WERI-Rb-1 (cell line): ENCODE data around the gene CRYBG1.

Source experiments
- DNase-seq: peaks from one replicate; pipeline ENCODE4 v3.0.0-alpha.2; 2020
- H3K27ac ChIP-seq: fragments of 250-450 bp; sonication (Bioruptor Pico); 2 replicates; pipeline ENCODE4 v1.5.1; 2020; ENCODE audit warnings: mild to moderate bottlenecking, moderate library complexity
- H3K27me3 ChIP-seq: fragments of 250-450 bp; sonication (Bioruptor Pico); 2 replicates; pipeline ENCODE4 v1.5.1; 2021; ENCODE audit warnings: mild to moderate bottlenecking, low read depth, moderate library complexity; ENCODE audit not compliant: insufficient read depth, severe bottlenecking
- H3K36me3 ChIP-seq: fragments of 250-450 bp; sonication (Bioruptor Pico); 2 replicates; pipeline ENCODE4 v1.5.1; 2020; ENCODE audit warnings: mild to moderate bottlenecking, moderate library complexity
- H3K4me3 ChIP-seq: 2 replicates; pipeline ENCODE4 v1.5.1; 2011; ENCODE audit warnings: low read depth, mild to moderate bottlenecking, control low read depth, low read length
- H3K9me3 ChIP-seq: fragments of 250-450 bp; sonication (Bioruptor Pico); 2 replicates; pipeline ENCODE4 v1.5.1; 2021; ENCODE audit warnings: mild to moderate bottlenecking, moderate library complexity; ENCODE audit not compliant: severe bottlenecking
- TF ChIP-seq, protein P1 (sequence below): IDR thresholded peaks from 2 replicates; pipeline ENCODE4 v1.5.1; 2011; ENCODE audit warnings: low read depth, mild to moderate bottlenecking, control low read depth, inconsistent platforms, low read length

The CRYBG1 gene

DNA sequence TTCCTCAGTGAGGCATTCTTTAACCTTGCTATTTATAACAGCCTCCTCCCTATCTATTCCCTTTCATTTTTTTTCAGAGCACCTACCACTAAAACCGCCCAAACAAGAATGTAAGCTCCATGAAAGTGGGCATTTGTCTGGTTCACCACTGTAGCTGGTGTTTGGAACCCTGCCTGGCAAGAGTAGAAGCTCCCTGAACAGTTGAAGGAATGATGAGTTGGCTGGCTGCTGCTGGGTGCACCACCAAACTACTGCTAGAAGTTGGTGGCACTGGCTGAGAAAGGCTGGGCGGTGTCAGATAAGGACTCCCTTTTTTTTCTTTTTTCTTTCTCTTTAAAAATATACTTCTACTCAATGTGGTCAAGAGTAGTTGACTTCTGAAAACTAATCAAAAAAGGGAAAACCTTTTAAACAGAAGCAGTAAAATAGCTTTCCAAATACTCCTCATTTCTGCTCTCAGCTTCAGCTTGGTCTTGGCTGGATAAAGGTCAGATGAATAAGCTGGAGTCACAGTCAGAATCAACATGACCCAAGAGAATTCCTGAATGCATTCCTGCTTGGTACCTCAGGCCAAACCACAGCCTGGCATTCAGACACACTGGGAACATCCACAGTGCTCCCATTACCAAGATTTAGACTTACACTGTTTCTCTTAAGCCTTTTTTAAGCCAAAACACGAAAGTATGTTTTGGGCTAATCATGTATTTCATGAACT, 230.8 kb downstream of the CRYBG1 start:
- no peak overlapping the region for H3K27ac ChIP-seq
- TF ChIP-seq, protein P1, sequence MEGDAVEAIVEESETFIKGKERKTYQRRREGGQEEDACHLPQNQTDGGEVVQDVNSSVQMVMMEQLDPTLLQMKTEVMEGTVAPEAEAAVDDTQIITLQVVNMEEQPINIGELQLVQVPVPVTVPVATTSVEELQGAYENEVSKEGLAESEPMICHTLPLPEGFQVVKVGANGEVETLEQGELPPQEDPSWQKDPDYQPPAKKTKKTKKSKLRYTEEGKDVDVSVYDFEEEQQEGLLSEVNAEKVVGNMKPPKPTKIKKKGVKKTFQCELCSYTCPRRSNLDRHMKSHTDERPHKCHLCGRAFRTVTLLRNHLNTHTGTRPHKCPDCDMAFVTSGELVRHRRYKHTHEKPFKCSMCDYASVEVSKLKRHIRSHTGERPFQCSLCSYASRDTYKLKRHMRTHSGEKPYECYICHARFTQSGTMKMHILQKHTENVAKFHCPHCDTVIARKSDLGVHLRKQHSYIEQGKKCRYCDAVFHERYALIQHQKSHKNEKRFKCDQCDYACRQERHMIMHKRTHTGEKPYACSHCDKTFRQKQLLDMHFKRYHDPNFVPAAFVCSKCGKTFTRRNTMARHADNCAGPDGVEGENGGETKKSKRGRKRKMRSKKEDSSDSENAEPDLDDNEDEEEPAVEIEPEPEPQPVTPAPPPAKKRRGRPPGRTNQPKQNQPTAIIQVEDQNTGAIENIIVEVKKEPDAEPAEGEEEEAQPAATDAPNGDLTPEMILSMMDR, result no peak
- no peaks in the 10 kb centered on the region for H3K27me3 ChIP-seq
- H3K4me3 ChIP-seq, result no peak overlapping the region
- H3K36me3 ChIP-seq, result peaks cover 3% of the 10 kb centered on the region; the same call in 1 of the 2 replicates
- no peaks in the 10 kb centered on the region for H3K9me3 ChIP-seq
- no peak for DNase-seq

DNA sequence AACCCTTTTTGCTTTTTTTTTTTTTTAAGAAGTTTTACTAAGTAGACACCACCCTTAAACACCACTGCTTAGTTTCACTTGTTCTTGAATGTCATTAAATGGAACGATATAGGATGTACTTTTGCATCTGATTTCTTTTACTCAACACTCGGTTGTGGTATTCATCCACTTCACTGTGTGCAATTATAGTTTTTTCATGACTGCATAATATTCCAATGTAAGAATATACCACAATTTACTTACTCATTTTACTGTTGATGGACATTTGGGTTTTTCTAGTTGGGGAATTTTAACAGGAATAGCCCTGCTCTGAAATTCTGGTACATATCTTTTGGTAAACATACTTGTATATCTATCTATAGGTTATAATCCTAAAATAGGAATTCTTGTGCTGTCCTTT, 238.9 kb downstream of the CRYBG1 start:
- Histone ChIP-seq H3K36me3 (no peaks in the 10 kb centered on the region), H3K27ac (no peak overlapping the region), H3K4me3 (no peak overlapping the region), H3K27me3 (no peaks in the 10 kb centered on the region), H3K9me3 (no peaks in the 10 kb centered on the region)
- TF ChIP-seq, protein P1, result no peak
- no peak for DNase-seq

GRCh38 chr6:106600329-106600728, 239.8 kb downstream of the CRYBG1 start:
- Histone ChIP-seq H3K27ac (no peak overlapping the region), H3K4me3 (no peak overlapping the region)
- no peak for DNase-seq

DNA sequence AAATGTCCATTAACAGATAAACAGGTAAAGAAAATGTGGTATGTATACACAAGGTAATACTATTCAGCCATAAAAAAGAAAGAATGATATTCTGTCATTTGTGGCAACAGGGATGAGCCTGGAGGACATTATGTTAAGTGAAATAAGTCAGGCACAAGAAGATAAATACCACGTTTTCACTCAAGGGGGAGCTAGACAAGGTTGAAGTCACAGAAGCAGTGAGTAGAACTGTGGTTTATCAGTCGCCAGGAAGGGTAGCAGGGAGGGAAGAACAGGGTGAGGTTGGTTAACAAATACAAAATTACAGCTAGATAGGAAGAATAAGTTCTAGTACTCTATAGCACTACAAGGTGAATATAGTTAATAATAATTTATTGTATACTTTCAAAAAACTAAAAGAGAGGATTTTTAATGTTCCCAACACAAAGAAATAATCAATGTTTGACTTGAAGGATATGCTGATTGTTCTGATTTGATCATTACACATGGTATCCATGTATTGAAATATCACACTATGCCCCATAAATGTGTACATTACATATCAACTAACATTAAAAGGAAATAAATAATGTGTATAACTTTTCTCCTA, 247.7 kb downstream of the CRYBG1 start:
- H3K27me3 ChIP-seq, result no peaks in the 10 kb centered on the region
- TF ChIP-seq, protein P1, result peak; percentile 65
- H3K9me3 ChIP-seq, result no peaks in the 10 kb centered on the region
- H3K27ac ChIP-seq, result no peak overlapping the region
- H3K36me3 ChIP-seq, result no peaks in the 10 kb centered on the region
- H3K4me3 ChIP-seq, result no peak overlapping the region
- peak; percentile 27 for DNase-seq

More at GRCh38 chr6:106600329-106600728, 239.8 kb downstream of the CRYBG1 start:
- TF ChIP-seq, protein P1, result no peak
- no peaks in the 10 kb centered on the region for H3K9me3 ChIP-seq
- H3K27me3 ChIP-seq, result no peaks in the 10 kb centered on the region
- H3K36me3 ChIP-seq, result no peaks in the 10 kb centered on the region

DNA sequence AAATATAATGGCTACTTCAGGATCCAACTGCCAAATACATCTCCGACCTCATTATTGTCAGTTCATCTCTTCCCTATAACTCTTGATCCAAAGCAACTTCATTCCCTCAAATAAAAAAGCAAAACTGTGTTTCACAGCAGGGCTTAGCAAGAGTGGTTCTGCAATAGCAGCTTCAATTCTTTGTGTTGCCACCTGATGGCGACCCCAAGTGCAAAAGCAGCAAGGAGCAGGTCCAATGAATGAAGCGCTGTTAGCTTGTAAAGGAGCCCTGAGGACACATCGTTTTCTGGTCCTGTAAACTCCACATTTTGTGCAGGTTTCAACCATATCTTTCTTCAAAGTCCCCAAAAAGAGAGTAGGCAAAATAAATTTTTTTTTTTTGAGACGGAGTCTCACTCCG, 249.2 kb downstream of the CRYBG1 start:
- Histone ChIP-seq H3K27ac (no peak overlapping the region), H3K4me3 (no peak overlapping the region), H3K27me3 (no peaks in the 10 kb centered on the region), H3K36me3 (no peaks in the 10 kb centered on the region), H3K9me3 (no peaks in the 10 kb centered on the region)
- peak; percentile 59 for DNase-seq
- TF ChIP-seq, protein P1, result peak; percentile 62
